NK-92 (cell line): ENCODE results near the gene ATXN7.

Experiments
- DNase-seq: peaks from one replicate; lab custom pipeline; 2025; ENCODE audit not compliant: unreplicated experiment; lab: John Stamatoyannopoulos, UW

The ATXN7 gene

DNA sequence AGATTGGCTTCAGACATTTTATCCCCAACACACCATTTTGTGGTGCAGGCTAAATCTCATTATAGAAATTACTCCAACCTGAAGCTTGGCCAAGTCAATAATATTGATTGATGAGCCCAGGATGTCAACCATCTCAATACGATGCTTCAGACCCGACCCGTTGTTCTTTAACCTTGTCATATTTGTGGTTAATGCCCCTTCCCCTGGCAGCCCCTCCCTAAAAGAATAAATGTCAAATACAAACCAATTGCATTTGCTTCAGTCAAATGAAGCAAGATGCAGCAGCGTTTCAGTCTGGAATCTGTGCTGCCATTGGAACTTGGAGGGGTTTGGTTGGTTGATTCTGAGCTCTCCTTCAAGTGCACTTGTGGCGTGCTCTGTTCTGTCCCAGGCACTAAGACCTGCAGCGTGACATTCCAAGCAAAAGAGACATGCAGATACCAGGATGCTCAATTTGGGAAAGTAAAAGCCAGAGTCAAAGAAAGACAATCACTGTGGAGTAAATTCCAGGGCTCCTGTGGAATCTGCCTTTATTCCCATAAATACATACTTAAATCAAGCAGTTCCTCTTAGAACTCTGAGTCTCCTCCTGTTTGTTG lies 183.4 kb downstream of the ATXN7 start:
- no peak for DNase-seq

DNA sequence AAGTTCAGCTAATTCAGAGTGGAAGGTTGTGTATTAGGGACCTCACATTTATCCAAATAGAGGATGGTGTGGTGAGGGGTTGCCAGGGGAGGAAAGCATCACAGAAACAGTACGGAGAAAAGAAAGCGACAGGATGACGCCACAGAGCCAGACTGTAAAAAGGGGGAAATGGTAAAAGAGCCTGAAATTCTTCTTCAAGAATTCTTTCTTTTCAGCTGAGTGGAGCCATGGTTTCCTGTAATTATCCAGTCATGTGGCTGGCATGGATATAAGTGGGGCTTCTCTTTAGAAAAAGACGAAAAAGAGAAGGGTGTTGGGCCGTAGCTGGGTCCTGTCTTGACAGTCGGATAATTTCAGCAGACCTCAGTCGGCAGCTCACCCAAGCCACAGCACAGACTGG lies 184.1 kb downstream of the ATXN7 start:
- no peak for DNase-seq

- no peak for DNase-seq
Observed at GRCh38 chr3:64048631-64049061, 185.0 kb downstream of the ATXN7 start.

GRCh38 chr3:64049136-64049535 lies 185.5 kb downstream of the ATXN7 start:
- no peak for DNase-seq

DNA sequence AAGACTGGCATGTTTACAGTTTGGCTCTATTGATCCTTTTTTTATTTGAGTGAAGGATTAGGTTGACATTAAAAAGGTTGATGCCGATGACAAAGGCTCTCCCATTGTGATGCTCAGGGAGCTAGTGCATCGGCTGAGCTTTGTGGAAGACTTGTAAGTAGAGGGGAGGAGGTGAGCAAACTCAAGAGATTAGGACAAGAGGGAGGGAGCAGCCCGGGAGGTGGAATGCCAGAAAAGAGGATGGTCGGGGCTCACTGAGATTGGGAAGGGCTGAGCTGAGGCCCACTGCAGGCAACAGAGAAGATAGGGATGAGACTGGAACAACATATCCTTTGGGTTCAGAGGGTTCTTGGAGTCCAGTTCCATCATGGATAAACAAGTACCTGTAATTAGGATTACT lies 186.2 kb downstream of the ATXN7 start:
- DNase-seq: no peak
